COLO668 (cell line): ENCODE results near the gene RADIL.

Experiments used
- DNase-seq: peaks from one replicate; lab custom pipeline; 2025; ENCODE audit not compliant: unreplicated experiment; lab: John Stamatoyannopoulos, UW

RADIL gene

GRCh38 chr7:4882169-4883032, 1.1 kb downstream of the RADIL start:
- no peak for DNase-seq

GRCh38 chr7:4880218-4880617, 3.3 kb downstream of the RADIL start:
- DNase-seq: no peak

GRCh38 chr7:4879396-4880081, 4.0 kb downstream of the RADIL start:
- no peak for DNase-seq

GRCh38 chr7:4878336-4879335, 4.9 kb downstream of the RADIL start:
- DNase-seq: no peak

- DNase-seq: no peak
These were observed 6.9 kb downstream of the RADIL start for GRCh38 chr7:4876586-4876985.

GRCh38 chr7:4875391-4875790, 8.1 kb downstream of the RADIL start:
- DNase-seq: no peak

GRCh38 chr7:4873071-4873944, 10.2 kb downstream of the RADIL start:
- DNase-seq: no peak

GRCh38 chr7:4871930-4872675, 11.4 kb downstream of the RADIL start:
- DNase-seq: no peak

- no peak for DNase-seq
These were observed 12.3 kb downstream of the RADIL start for GRCh38 chr7:4871056-4871680.

GRCh38 chr7:4868493-4868892, 15.0 kb downstream of the RADIL start:
- no peak for DNase-seq

- DNase-seq: no peak
These were observed 16.7 kb downstream of the RADIL start for GRCh38 chr7:4866528-4867496.

- no peak for DNase-seq
These were observed 21.4 kb downstream of the RADIL start for GRCh38 chr7:4862156-4862555.

GRCh38 chr7:4861673-4862072, 21.8 kb downstream of the RADIL start, which contains the start of gene PAPOLB:
TSS of gene PAPOLB (minus strand) at chr7:4862030. CDS start at chr7:4861810, 220 bp downstream.
- DNase-seq: no peak

GRCh38 chr7:4861227-4861626, 22.3 kb downstream of the RADIL start:
- no peak for DNase-seq

GRCh38 chr7:4857189-4857588, 26.3 kb downstream of the RADIL start:
- no peak for DNase-seq

GRCh38 chr7:4856336-4857057, 27.0 kb downstream of the RADIL start:
- peak; percentile 64 for DNase-seq

- no peak for DNase-seq
These were observed 28.6 kb downstream of the RADIL start for GRCh38 chr7:4854916-4855315.
